Keratinocyte (primary cell): ENCODE data around the gene ADARB2.

Experiments
- EZH2 ChIP-seq: IDR thresholded peaks from one replicate; pipeline ENCODE4 v1.6.1; 2012; ENCODE audit warnings: inconsistent platforms, mild to moderate bottlenecking, low read length, moderate library complexity
- TF ChIP-seq, protein P1 (sequence below), 3 experiments: IDR thresholded peaks in 1 of 3; conservative IDR thresholded peaks in 1 of 3; optimal IDR thresholded peaks in 1 of 3; 2 replicates in 2 of 3; 3 replicates in 1 of 3; pipeline versions ENCODE3 to v1.5.1; 2011; ENCODE audit warnings: low read length in 3 of 3, mild to moderate bottlenecking in 3 of 3, moderate library complexity in 2 of 3, control low read depth in 1 of 3, inconsistent platforms in 1 of 3; ENCODE audit not compliant: insufficient read depth in 2 of 3; ENCODE audit errors: extremely low read depth in 1 of 3

DNA sequence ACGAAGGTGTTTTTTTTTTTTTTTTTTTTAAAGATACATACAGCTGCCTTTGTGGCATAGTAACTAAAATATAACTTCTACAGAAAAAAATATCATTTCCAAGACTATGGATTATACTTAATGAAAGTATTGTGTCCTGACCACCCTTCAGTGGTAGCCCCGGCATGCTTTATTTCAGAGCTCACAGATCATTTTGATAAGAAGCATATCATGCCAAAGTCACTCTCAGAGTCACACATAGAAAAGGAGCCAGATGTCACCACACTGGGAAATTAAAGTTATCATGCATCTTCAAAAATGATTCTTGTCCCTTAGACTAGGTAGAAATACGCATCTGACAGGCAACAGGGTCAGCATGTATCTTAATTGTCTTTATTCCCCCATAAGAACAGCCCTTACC lies 3.0 kb downstream of the ADARB2 start:
- TF ChIP-seq, protein P1, sequence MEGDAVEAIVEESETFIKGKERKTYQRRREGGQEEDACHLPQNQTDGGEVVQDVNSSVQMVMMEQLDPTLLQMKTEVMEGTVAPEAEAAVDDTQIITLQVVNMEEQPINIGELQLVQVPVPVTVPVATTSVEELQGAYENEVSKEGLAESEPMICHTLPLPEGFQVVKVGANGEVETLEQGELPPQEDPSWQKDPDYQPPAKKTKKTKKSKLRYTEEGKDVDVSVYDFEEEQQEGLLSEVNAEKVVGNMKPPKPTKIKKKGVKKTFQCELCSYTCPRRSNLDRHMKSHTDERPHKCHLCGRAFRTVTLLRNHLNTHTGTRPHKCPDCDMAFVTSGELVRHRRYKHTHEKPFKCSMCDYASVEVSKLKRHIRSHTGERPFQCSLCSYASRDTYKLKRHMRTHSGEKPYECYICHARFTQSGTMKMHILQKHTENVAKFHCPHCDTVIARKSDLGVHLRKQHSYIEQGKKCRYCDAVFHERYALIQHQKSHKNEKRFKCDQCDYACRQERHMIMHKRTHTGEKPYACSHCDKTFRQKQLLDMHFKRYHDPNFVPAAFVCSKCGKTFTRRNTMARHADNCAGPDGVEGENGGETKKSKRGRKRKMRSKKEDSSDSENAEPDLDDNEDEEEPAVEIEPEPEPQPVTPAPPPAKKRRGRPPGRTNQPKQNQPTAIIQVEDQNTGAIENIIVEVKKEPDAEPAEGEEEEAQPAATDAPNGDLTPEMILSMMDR (optimal IDR thresholded peaks at IDR 0.05 in 1 of 3, IDR thresholded peaks at IDR 0.05 in 1 of 3, conservative IDR thresholded peaks at IDR 0.05 in 1 of 3; ENCODE audit: extremely low read depth in 1 of 3, insufficient read depth in 2 of 3, low read length in 3 of 3): no peak
- no peak for TF ChIP-seq EZH2
